ENCODE results near the gene SLC22A15.

- TF ChIP-seq CTCF (conservative IDR thresholded peaks at IDR 0.05; ENCODE audit: low read depth, low read length) (no peak), EZH2phosphoT487 (IDR thresholded peaks at IDR 0.05; ENCODE audit: borderline replicate concordance, low read length) (no peak), EZH2 (IDR thresholded peaks at IDR 0.05; ENCODE audit: low read length, unreplicated experiment) (no peak)
Measured at GRCh38 chr1:116001739-116002487, 25.6 kb downstream of the SLC22A15 start.

Measured in PC-3 (cell line).